Natural killer cell (primary cell): ENCODE measurements around the gene PARL. TPM values are rescaled to one million over a fixed set of nuclear protein-coding genes. Genes with fewer than 3 reads are reported as not detected.

Source experiments
- ATAC-seq, 3 donors: fragments of 150-1000 bp in 2 of 3; fragments of 200-7000 bp in 1 of 3; cut with Tn5 transposase; 1 replicate in 1 of 3; 2 replicates in 2 of 3; pipeline ENCODE4 v1.10.0; 2021; ENCODE audit warnings: mild to moderate bottlenecking in 2 of 3, moderate library complexity in 2 of 3
- DNase-seq, 2 donors: peaks; one replicate each; pipeline versions ENCODE4 v3.0.0 to v3.0.0-alpha.2; 2013 to 2021; ENCODE audit warnings: mixed read lengths in 1 of 2
- H3K27ac ChIP-seq: one replicate; pipeline ENCODE4 v1.5.1; 2013; ENCODE audit warnings: mild to moderate bottlenecking, low read length
- H3K27me3 ChIP-seq: one replicate; pipeline ENCODE4 v1.6.1; 2013; ENCODE audit warnings: low read length; ENCODE audit not compliant: control insufficient read depth, insufficient read depth
- H3K36me3 ChIP-seq: one replicate; pipeline ENCODE4 v1.6.1; 2013; ENCODE audit warnings: low read length; ENCODE audit not compliant: control insufficient read depth, insufficient read depth
- H3K4me1 ChIP-seq: one replicate; pipeline ENCODE4 v1.6.1; 2013; ENCODE audit warnings: low read length; ENCODE audit not compliant: control insufficient read depth, insufficient read depth
- H3K4me3 ChIP-seq: one replicate; pipeline ENCODE4 v1.5.1; 2013; ENCODE audit warnings: low read length
- H3K9me3 ChIP-seq: one replicate; pipeline ENCODE4 v1.6.1; 2013; ENCODE audit warnings: low read length; ENCODE audit not compliant: control insufficient read depth, insufficient read depth
- H3K27ac Mint-ChIP-seq, 2 donors: one replicate each; pipeline ENCODE4 v1.8.0; 2022; ENCODE audit warnings: mild to moderate bottlenecking in 2 of 2, mixed read lengths in 2 of 2, moderate library complexity in 1 of 2
- H3K27me3 Mint-ChIP-seq, 2 donors: one replicate each; pipeline ENCODE4 v1.8.0; 2022; ENCODE audit warnings: low read depth in 2 of 2, mixed read lengths in 2 of 2
- H3K36me3 Mint-ChIP-seq: one replicate; pipeline ENCODE4 v1.8.0; 2022; ENCODE audit warnings: mixed read lengths
- H3K4me1 Mint-ChIP-seq, 2 donors: one replicate each; pipeline ENCODE4 v1.8.0; 2022; ENCODE audit warnings: mixed read lengths in 2 of 2
- H3K4me3 Mint-ChIP-seq: one replicate; pipeline ENCODE4 v1.8.0; 2022; ENCODE audit warnings: mild to moderate bottlenecking, moderate library complexity, mixed read lengths
- H3K9me3 Mint-ChIP-seq, 2 donors: one replicate each; pipeline ENCODE4 v1.8.0; 2022; ENCODE audit warnings: mixed read lengths in 2 of 2
- WGBS: methylation state at CpG from one replicate; pipeline ENCODE4 v1.1.7; 2013; ENCODE audit warnings: missing lambda C conversion rate; ENCODE audit not compliant: insufficient coverage; 5-methylcytosine and 5-hydroxymethylcytosine counted together
- intact Hi-C: fragments of 100-400 bp; cut with micrococcal nuclease; formaldehyde crosslinking; loops from one replicate; pipeline ENCODE4 v1.14.2; 2022
- total RNA-seq, 4 donors: library from RNA; stranded (reverse); fragments of 120-200 nt in 1 of 4; gene quantifications; one replicate each; pipeline versions ENCODE4 v1.2.3 to v1.2.4, GENCODE V29; 2013 to 2022
- TF ChIP-seq, protein P1 (sequence below): fragments of 200-600 bp; IDR thresholded peaks from one replicate; pipeline ENCODE4 v1.8.0; 2022; ENCODE audit warnings: antibody characterized with exemption

The PARL gene
- total RNA-seq, 3 donors from 2014 or later (not counting 1 experiment from before 2014, with no cell fraction given) = 35.1 to 47.1 (median 37.7) TPM

- H3K4me1 ChIP-seq = no peaks in the 10 kb centered on the region
- Mint-ChIP-seq H3K27ac (no peak overlapping the region), H3K4me3 (no peak overlapping the region), H3K27me3 (no peaks in the 10 kb centered on the region), H3K4me1 (peaks cover 0 to 5% of the 10 kb centered on the region in 2 donors), H3K36me3 (peaks cover 23% of the 10 kb centered on the region), H3K9me3 (no peaks in the 10 kb centered on the region)
- DNase-seq (no peak), ATAC-seq (no peak)
- no peaks in the 10 kb centered on the region for H3K27me3 ChIP-seq
- no peak overlapping the region for H3K4me3 ChIP-seq
- peaks cover 54% of the 10 kb centered on the region for H3K36me3 ChIP-seq
- intact Hi-C loops = no loop called here
- TF ChIP-seq, protein P1, sequence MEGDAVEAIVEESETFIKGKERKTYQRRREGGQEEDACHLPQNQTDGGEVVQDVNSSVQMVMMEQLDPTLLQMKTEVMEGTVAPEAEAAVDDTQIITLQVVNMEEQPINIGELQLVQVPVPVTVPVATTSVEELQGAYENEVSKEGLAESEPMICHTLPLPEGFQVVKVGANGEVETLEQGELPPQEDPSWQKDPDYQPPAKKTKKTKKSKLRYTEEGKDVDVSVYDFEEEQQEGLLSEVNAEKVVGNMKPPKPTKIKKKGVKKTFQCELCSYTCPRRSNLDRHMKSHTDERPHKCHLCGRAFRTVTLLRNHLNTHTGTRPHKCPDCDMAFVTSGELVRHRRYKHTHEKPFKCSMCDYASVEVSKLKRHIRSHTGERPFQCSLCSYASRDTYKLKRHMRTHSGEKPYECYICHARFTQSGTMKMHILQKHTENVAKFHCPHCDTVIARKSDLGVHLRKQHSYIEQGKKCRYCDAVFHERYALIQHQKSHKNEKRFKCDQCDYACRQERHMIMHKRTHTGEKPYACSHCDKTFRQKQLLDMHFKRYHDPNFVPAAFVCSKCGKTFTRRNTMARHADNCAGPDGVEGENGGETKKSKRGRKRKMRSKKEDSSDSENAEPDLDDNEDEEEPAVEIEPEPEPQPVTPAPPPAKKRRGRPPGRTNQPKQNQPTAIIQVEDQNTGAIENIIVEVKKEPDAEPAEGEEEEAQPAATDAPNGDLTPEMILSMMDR = no peak
- no peak overlapping the region for H3K27ac ChIP-seq
- H3K9me3 ChIP-seq = no peaks in the 10 kb centered on the region
- 97% methylated on average over 6 of the region's 6 CpGs for WGBS
Measured at GRCh38 chr3:183781246-183781645, 103.4 kb downstream of the PARL start.

GRCh38 chr3:183779896-183780465 lies 104.7 kb downstream of the PARL start:
- H3K36me3 ChIP-seq = peaks cover 55% of the 10 kb centered on the region
- 94% methylated on average over 14 of the region's 14 CpGs for WGBS
- H3K36me3 Mint-ChIP-seq = peaks cover 23% of the 10 kb centered on the region
- no peaks in the 10 kb centered on the region for H3K4me1 ChIP-seq
- no peaks in the 10 kb centered on the region for H3K9me3 ChIP-seq
- intact Hi-C loops = no loop called here
- no peaks in the 10 kb centered on the region for H3K27me3 ChIP-seq
- peaks cover 0 to 5% of the 10 kb centered on the region in 2 donors for H3K4me1 Mint-ChIP-seq
- no peak for ATAC-seq
- no peak for DNase-seq
- no peaks in the 10 kb centered on the region for H3K9me3 Mint-ChIP-seq
- H3K27ac Mint-ChIP-seq = no peak overlapping the region
- H3K27ac ChIP-seq = no peak overlapping the region
- H3K4me3 ChIP-seq = no peak overlapping the region
- TF ChIP-seq, protein P1 = no peak
- H3K4me3 Mint-ChIP-seq = no peak overlapping the region
- no peaks in the 10 kb centered on the region for H3K27me3 Mint-ChIP-seq

Other genes starting within 250 kb of the PARL start
- 100 to 1,000 TPM; 140 to 189 (median 177) TPM for gene KLHL24, start 249.3 kb downstream of the PARL start, total RNA-seq
- gene YEATS2, start 187.1 kb downstream of the PARL start, total RNA-seq = 10 to 100 TPM; 23.1 to 25.8 (median 25.2) TPM
- gene MAP6D1, start 59.3 kb downstream of the PARL start, total RNA-seq = 1 to 10 TPM in 1 of 3 donors, under 1 TPM in 1, not detected in 1; 0.70 to 2.4 TPM
- gene ABCC5, start 133.0 kb upstream of the PARL start, total RNA-seq = 10 to 100 TPM; 15.6 to 32.5 (median 27.1) TPM
- not detected for gene HTR3D, start 146.9 kb upstream of the PARL start, total RNA-seq
- gene HTR3C, start 168.2 kb upstream of the PARL start, total RNA-seq = not detected
- gene HTR3E, start 212.2 kb upstream of the PARL start, total RNA-seq = not detected